HepG2 (cell line): ENCODE data around the gene HSPA1A. TPM values are rescaled to one million over a fixed set of nuclear protein-coding genes. Genes with fewer than 3 reads are reported as not detected.
A peak's percentile ranks its signal among the peaks of the same experiment; 100 is the strongest.

Experiments
- ARID2 ChIP-seq: sonication (generic); formaldehyde crosslinking; IDR thresholded peaks from 2 replicates; pipeline ENCODE4 v1.8.1; 2022; ENCODE audit warnings: mild to moderate bottlenecking, missing genetic modification reagents, borderline replicate concordance
- ARNT2 ChIP-seq: sonication (generic); formaldehyde crosslinking; IDR thresholded peaks from 2 replicates; pipeline ENCODE4 v1.8.0; 2022; ENCODE audit warnings: mild to moderate bottlenecking, low read depth, missing genetic modification reagents, moderate library complexity
- BRD4 ChIP-seq: sonication (generic); formaldehyde crosslinking; IDR thresholded peaks from 2 replicates; pipeline ENCODE4 v1.4.0; 2020; ENCODE audit warnings: missing genetic modification reagents
- DNMT3B ChIP-seq: conservative IDR thresholded peaks from 2 replicates; pipeline ENCODE4 v1.6.1; 2016; ENCODE audit warnings: missing biosample characterization, control low read depth
- ELF1 ChIP-seq: sonication (generic); formaldehyde crosslinking; IDR thresholded peaks from 2 replicates; pipeline ENCODE4 v1.4.0; 2020; ENCODE audit warnings: missing genetic modification reagents
- GATAD2A ChIP-seq: IDR thresholded peaks from 2 replicates; pipeline ENCODE4 v1.6.1; 2016
- MXD4 ChIP-seq: IDR thresholded peaks from 2 replicates; pipeline ENCODE4 v1.6.1; 2016; ENCODE audit warnings: mild to moderate bottlenecking, missing biosample characterization, missing genetic modification reagents
- NFE2L1 ChIP-seq: sonication (generic); formaldehyde crosslinking; IDR thresholded peaks from 2 replicates; pipeline ENCODE4 v1.4.0; 2020; ENCODE audit warnings: missing genetic modification reagents, mild to moderate bottlenecking, borderline replicate concordance
- NFIB ChIP-seq: sonication (generic); formaldehyde crosslinking; IDR thresholded peaks from 2 replicates; pipeline ENCODE4 v1.9.0; 2021; ENCODE audit warnings: missing genetic modification reagents, mild to moderate bottlenecking, borderline replicate concordance
- POGK ChIP-seq: sonication (generic); formaldehyde crosslinking; conservative IDR thresholded peaks from 2 replicates; pipeline ENCODE4 v1.8.0; 2022; ENCODE audit warnings: mild to moderate bottlenecking, moderate library complexity, missing genetic modification reagents
- RAD51 ChIP-seq: fragments of 450-650 bp; IDR thresholded peaks from 2 replicates; pipeline ENCODE4 v1.6.1; 2016; ENCODE audit warnings: borderline replicate concordance
- RFXAP ChIP-seq: sonication (generic); formaldehyde crosslinking; IDR thresholded peaks from 2 replicates; pipeline ENCODE4 v1.4.0; 2020; ENCODE audit warnings: missing genetic modification reagents, borderline replicate concordance
- SAFB2 ChIP-seq: sonication (generic); formaldehyde crosslinking; IDR thresholded peaks from 2 replicates; pipeline ENCODE4 v1.5.1; 2020; ENCODE audit warnings: missing genetic modification reagents, low read depth, mild to moderate bottlenecking, borderline replicate concordance
- SIN3B ChIP-seq: fragments of 150-350 bp; IDR thresholded peaks from 2 replicates; pipeline ENCODE4 v1.6.1; 2014; ENCODE audit warnings: low read length
- TP53 ChIP-seq: sonication (generic); formaldehyde crosslinking; conservative IDR thresholded peaks from 2 replicates; pipeline ENCODE4 v1.4.0; 2020; ENCODE audit warnings: missing genetic modification reagents
- ZFP62 ChIP-seq: sonication (generic); formaldehyde crosslinking; IDR thresholded peaks from 2 replicates; pipeline ENCODE4 v1.4.0; 2020; ENCODE audit warnings: missing genetic modification reagents
- ZIK1 ChIP-seq: sonication (generic); formaldehyde crosslinking; IDR thresholded peaks from 2 replicates; pipeline ENCODE4 v1.5.0; 2020; ENCODE audit warnings: mild to moderate bottlenecking, low read depth, missing genetic modification reagents, borderline replicate concordance
- ZNF281 ChIP-seq: sonication (generic); formaldehyde crosslinking; IDR thresholded peaks from 2 replicates; pipeline ENCODE4 v1.4.0; 2020; ENCODE audit warnings: missing genetic modification reagents, borderline replicate concordance
- ZNF639 ChIP-seq: conservative IDR thresholded peaks from 2 replicates; pipeline ENCODE4 v1.6.1; 2018; ENCODE audit warnings: missing genetic modification reagents
- ZNF83 ChIP-seq: sonication (generic); formaldehyde crosslinking; IDR thresholded peaks from 2 replicates; pipeline ENCODE4 v1.4.0; 2020; ENCODE audit warnings: missing genetic modification reagents, mild to moderate bottlenecking, borderline replicate concordance
- ZSCAN22 ChIP-seq: sonication (generic); formaldehyde crosslinking; IDR thresholded peaks from 2 replicates; pipeline ENCODE4 v1.4.0; 2020; ENCODE audit warnings: mild to moderate bottlenecking, missing genetic modification reagents
- polyA plus RNA-seq, 8 experiments: library from polyadenylated mRNA; depleted of rRNA in 3 of 8; stranded (reverse) in 7 of 8; unstranded in 1 of 8; fragments of >200 nt; fragmentation: Illumina TruSeq in 4 of 8; extraction: Trizol in 4 of 8; gene quantifications; 2 replicates each; pipeline versions ENCODE4 v1.2.1 to v1.2.3, GENCODE V29; 2011 to 2016; ENCODE audit warnings: low read depth in 4 of 8, missing spikeins in 1 of 8, mixed read lengths in 1 of 8; ENCODE audit not compliant: insufficient read depth in 1 of 8
- total RNA-seq, 5 experiments: library from RNA; depleted of rRNA; stranded (reverse); fragments of >200 nt; fragmentation: Illumina TruSeq; extraction: Trizol; gene quantifications; 2 replicates each; pipeline ENCODE4 v1.2.3, GENCODE V29; 2016; ENCODE audit warnings: low read depth in 1 of 5

The HSPA1A gene
- total and polyA plus RNA-seq, 2 of the 13 experiments (the other 11 are each of a cell fraction or from before 2014, with no cell fraction given) = 44.5 to 85.0 TPM

GRCh38 chr6:31834367-31835250, 19.3 kb downstream of the HSPA1A start (continued):
- peak; percentile 51; the same call in 1 of the 2 replicates for TF ChIP-seq ELF1 (CRISPR knock-in tag)
- TF ChIP-seq ZSCAN22 = no peak; the same call in 1 of the 2 replicates
- peak; percentile 43; the same call in 1 of the 2 replicates for TF ChIP-seq NFE2L1 (CRISPR knock-in tag)
- TF ChIP-seq ZNF281 (CRISPR knock-in tag) = peak; percentile 61; the same call in 1 of the 2 replicates
- peak; percentile 88 for TF ChIP-seq RFXAP
- TF ChIP-seq POGK (CRISPR knock-in tag) = peak; percentile 71
- peak; percentile 63; the same call in 1 of the 2 replicates for TF ChIP-seq ARNT2 (CRISPR knock-in tag)
- TF ChIP-seq ZIK1 = 0 out of 2 replicates have a peak, but pooled peaks have one; percentile 39
- TF ChIP-seq BRD4 (CRISPR knock-in tag) = peak; percentile 82
- TF ChIP-seq NFIB (CRISPR knock-in tag) = no peak
- TF ChIP-seq ZNF639 (CRISPR knock-in tag) = no peak
- no peak for TF ChIP-seq ZNF83 (CRISPR knock-in tag)
- TF ChIP-seq GATAD2A = peak; percentile 38
- TF ChIP-seq SIN3B = 0 out of 2 replicates have a peak, but pooled peaks have one; percentile 33
- peak; percentile 80; the same call in 1 of the 2 replicates for TF ChIP-seq ARID2 (CRISPR knock-in tag)
- peak; percentile 82; the same call in 1 of the 2 replicates for TF ChIP-seq DNMT3B (CRISPR knock-in tag)
- 0 out of 2 replicates have a peak, but pooled peaks have one; percentile 51 for TF ChIP-seq TP53 (CRISPR knock-in tag)
- 0 out of 2 replicates have a peak, but pooled peaks have one; percentile 7 for TF ChIP-seq SAFB2 (CRISPR knock-in tag)
- TF ChIP-seq RAD51 = no peak
- no peak; the same call in 1 of the 2 replicates for TF ChIP-seq ZFP62 (CRISPR knock-in tag)
- peak; percentile 89 for TF ChIP-seq MXD4 (CRISPR knock-in tag)
